Stimulated activated CD8-positive, alpha-beta memory T cell treated with anti-CD3 and anti-CD28 coated beads, Interleukin-7, amount 100 ng/mL, for 48 hours (primary cell): Measurements from ENCODE around the gene PGRMC1.
"Not testable (repeated sequence)": the region's sequence is repeated elsewhere in the genome, so short reads cannot be mapped to it uniquely, and the experiment has no call there.

Experiments used
- DNase-seq, 2 donors: peaks; one replicate each; pipeline ENCODE4 v3.0.0-alpha.2; 2020; ENCODE audit warnings: low read depth in 1 of 2; ENCODE audit errors: extremely low read depth in 1 of 2

Gene PGRMC1

DNA sequence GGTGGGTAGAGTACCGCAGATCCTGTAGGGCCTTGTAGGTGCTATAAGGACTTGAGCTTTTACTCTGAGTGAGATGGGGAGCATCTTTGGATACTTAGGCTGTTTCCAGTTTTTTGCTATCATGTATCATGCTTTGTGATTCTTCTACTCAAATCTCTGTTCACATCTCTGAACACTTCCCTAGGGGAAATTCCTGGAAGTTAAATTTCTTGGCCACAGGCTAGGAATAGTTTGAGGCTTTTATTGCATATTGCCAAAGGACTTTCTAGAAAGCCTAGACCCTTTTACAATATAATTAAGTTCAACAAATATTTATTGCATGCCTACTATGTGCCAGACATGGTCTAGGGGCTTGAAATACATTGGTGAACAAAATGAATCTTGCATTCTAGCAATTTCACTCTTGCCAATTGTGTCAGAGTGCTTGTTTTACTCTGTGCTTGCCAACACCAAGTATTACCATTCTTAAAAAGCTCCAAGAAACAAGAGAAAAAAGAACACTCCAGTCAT lies 4.1 kb upstream of the PGRMC1 start:
- no peak for DNase-seq

DNA sequence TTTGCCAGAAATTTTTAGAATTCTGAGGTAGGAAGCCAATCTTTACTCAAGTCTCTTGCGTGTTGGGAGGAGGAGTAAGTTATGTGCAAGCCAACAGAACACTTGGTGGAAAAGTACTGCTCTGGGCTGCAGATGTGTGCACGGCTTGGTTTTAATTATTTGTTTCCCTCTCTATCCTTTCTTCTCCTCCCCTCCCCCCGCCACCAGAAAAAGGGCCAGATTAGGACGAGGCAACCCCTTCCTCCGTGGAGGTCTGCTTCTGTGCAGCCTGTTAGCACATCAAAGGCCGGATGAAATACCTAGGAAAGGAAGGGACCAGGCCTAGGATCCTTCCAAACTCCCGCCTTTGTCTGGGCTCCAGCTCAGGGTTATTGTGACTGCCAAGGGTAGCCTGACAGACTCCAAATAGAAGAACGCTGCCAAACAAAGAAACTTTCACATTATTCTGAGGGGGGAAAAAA lies 1.0 kb upstream of the PGRMC1 start:
- DNase-seq: no peak

DNA sequence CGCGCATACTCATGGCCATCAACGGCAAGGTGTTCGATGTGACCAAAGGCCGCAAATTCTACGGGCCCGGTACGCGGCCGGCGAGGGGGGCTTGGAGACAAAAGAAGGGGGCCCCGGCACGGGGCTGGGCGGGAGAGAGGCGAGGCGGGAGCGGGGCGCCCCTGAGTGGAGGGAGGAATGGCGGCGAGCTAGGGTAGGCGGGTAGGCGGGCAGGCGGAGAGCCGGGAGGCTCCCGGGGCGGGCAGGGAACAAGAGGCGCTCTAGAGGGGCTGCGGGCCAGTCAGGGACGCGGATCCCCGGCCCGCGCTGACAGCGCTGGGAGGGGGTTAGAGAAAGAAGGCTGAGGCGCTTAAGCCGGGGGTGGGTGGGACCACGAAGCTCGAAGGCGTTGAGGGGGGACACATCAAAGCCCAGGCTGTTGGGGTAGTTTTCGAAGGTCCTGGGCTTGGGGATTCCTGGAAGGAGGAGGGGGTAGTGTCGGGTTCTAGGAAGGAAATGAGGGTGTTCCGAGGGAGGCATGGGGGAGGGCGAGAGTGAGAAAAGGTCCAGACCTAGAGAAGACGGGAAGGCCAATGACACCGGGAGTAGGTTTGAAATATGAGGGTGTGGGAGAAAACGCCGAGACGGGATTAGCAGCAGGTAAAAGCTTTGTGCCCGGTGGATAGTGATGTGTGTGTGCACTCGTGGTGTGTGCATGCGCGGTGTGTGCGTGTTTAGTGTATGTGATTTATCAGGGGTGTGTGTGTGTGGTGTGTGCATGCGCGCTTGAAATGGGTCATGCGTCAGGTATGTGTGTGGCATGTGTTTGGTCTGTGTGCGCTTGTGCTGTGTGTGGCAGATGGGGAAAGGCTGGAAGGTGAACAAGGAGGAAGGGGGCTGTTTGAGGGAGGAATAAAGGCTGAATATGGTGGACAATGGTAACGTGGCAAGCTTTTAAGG lies 807 bp downstream of the PGRMC1 start:
- peak in 1 of 2 donors; percentile 7 for DNase-seq

- DNase-seq: no peak
These were observed 1.5 kb downstream of the PGRMC1 start for GRCh38 chrX:119237562-119237942.

DNA sequence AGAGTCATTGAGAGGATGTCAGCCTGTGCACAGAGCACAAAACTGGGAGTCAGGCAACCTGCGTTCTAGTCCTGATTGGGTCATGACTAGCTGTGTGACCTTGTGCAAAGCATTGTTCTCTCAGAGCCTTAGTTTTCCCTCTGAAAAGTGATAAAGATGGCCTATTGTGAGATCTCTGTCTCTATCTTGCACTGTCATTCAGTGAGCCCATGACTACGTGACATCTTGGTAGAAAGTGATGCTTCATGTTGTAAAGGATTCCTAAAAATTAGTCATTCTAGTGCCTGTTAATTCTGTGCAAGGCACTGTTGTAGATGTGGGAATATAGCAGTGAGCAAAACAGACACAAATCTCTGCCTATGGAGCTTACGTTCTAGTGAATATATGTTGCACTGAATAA lies 2.5 kb downstream of the PGRMC1 start:
- no peak for DNase-seq

GRCh38 chrX:119240356-119240755 lies 4.3 kb downstream of the PGRMC1 start:
- no peak for DNase-seq

GRCh38 chrX:119247702-119248101 lies 11.6 kb downstream of the PGRMC1 start:
- no peak for DNase-seq

DNA sequence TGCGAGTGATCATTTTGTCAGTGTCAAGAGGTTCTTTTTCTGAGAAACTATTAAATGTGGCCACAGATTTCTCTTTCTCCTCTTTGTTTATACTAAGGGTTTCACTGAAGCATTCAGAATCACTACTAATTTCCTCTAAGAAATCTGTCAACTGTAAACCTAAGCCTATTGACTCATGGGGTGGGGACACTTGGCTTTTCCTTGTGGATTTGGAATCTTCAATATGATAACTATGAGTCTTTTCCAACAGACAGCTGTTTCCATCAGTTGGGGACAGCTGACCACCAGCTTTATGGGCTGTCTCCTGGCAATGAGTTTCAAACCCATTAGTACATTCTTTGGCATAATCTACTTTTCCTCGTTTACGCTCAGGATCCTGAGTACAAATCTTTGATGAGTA lies 13.8 kb downstream of the PGRMC1 start:
- DNase-seq: no peak

DNA sequence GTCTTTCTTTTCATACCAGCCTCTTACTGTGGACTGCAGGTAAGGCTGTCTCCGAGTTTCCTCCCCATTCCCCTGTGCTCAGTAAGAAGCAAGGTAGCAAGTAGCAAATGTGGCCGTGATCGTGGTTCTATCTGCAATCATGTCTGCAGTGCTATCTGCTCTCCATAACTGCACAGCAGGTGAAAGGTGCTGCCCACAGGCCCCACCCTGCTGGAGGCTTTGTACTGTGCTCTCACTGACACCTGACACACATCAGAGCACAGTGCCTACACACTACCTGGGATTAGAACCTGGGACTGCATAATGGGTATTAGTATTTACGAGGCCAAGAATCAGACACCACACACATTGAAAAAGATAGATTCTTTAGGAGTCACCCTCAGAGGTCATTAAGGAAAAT lies 15.3 kb downstream of the PGRMC1 start:
- no peak for DNase-seq

GRCh38 chrX:119252716-119253115 lies 16.6 kb downstream of the PGRMC1 start:
- no peak for DNase-seq

DNA sequence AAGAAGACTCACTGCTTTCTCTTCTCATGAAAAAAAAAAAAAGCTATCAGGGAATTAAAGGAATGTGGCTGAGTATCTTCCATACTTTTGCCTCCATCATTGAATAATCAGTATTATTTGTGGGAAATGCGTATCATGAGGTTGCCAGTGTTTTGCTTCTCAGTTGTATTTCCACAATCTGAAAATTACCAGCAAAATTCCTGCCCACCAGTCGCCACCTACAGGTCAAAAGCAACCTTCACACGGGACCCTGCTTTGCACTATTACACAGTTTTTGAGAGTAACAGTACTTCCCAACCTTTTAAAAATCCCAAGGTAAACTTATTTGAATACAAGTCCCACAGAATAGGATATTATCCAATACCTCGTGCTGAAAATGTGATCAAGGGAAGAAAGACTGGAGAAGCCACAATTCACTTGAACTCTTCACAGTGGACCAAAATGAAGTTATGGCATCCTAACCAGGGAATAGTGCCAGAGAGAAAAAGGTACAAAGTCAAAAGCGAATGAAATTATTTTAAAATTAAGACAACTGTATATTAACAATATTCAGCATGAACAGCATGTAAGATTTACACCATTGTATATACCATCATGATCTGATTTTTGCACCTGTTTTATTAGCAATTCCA lies 30.4 kb downstream of the PGRMC1 start:
- no peak for DNase-seq

DNA sequence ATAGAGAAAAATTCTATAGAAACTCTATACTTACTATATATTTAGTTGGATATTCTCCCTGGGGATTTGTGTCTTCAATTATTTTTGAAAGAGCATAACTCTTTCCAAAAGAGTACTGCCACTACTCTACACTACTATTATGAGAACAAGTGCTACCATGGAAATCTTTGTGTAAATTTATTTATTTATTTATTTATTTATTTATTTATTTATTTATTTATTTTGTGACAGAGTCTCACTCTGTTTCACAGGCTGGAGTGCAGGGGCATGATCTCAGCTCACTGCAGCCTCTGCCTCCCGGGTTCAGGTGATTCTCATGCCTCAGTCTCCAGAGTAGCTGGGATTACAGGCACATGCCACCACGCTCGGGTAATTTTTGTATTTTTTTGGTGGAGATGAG lies 31.0 kb downstream of the PGRMC1 start:
- DNase-seq: not testable (repeated sequence)

GRCh38 chrX:119272882-119273419 lies 36.9 kb downstream of the PGRMC1 start:
- no peak for DNase-seq

DNA sequence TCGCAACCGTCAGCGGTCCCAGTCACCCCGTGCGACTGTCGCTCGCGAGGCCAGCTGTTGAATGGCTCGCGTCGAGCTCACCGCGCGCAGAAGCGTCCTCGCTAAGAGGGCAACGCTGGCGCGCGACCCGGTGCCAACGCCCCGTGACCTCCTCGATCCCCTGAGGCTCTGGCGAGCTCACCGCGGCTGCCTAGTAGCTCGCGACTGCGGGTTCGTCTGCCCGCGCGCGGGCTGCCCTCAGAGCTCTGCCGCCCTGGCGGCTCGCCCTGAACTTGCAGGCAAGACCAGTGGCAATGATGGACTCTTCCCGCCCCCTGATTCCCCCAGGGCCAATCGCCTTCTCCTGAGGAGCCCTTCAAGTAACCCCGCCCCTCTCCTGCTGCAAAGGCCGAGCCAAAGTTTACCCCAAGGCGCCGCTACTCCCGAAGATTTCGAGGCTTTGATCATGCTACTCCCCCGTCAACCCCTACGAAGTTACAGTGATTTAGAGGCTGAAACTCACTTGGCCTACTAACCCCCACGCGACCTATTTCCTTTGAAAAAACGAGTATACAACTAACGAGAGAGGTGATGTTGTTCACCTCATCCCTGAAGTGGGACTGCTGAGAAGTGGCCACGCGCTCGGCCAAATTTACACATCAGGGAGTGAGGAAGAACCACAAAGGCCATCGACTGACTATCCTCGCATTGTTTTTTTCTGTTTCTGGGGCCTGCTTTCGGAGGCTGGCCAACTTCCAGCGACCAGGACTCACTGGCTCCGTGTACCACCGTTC lies 37.5 kb downstream of the PGRMC1 start:
- peak; percentile 6 to 48 for DNase-seq

DNA sequence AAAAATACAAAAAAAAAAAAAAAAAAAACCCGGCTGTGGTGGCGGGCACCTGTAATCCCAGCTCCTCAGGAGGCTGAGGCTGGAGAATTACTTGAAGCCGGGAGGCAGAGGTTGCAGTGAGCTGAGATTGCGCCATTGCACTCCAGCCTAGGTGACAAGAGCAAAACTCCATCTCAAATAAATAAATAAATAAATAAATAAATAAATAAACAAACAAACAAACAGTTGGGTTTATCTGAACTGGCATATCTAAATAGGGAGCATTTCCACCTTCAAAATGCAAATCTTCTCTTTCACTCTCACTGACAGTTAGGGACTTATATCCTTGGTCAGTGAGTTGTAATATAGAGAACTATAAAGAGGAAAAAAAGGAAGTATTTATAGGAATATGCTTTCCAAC lies 46.3 kb downstream of the PGRMC1 start:
- not testable (repeated sequence) for DNase-seq

GRCh38 chrX:119288890-119289393 lies 52.9 kb downstream of the PGRMC1 start:
- DNase-seq: no peak

GRCh38 chrX:119290476-119290875 lies 54.4 kb downstream of the PGRMC1 start:
- no peak for DNase-seq

- DNase-seq: not testable (repeated sequence)
These were observed 55.2 kb downstream of the PGRMC1 start for GRCh38 chrX:119291246-119291645.

DNA sequence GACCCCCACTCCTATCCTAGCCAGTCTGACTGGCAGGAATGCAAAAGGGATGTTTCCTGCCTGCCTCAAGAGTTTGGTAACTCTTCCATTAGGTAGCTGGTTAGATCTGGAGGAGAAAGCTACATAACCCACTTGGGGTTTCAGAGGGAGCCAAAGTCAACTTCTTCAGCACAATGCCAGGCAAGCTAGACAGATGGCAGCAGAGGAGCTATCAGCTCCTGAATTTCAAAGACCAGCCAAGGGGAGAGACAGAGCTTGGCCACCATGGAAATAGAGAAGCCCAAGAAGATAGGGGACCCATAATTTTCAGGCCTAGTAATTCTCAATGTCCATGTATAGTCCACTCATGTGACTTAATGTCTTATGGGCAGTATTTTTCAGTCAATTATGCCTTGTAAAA lies 56.4 kb downstream of the PGRMC1 start:
- no peak for DNase-seq
